HG03520 (cell line): ENCODE measurements around the gene FGD5.

Source experiments
- ATAC-seq: cut with Tn5 transposase; IDR thresholded peaks from one replicate; pipeline ENCODE4 v1.9.1; 2021; ENCODE audit warnings: mild to moderate bottlenecking, moderate library complexity; ENCODE audit not compliant: unreplicated experiment

Gene FGD5

DNA sequence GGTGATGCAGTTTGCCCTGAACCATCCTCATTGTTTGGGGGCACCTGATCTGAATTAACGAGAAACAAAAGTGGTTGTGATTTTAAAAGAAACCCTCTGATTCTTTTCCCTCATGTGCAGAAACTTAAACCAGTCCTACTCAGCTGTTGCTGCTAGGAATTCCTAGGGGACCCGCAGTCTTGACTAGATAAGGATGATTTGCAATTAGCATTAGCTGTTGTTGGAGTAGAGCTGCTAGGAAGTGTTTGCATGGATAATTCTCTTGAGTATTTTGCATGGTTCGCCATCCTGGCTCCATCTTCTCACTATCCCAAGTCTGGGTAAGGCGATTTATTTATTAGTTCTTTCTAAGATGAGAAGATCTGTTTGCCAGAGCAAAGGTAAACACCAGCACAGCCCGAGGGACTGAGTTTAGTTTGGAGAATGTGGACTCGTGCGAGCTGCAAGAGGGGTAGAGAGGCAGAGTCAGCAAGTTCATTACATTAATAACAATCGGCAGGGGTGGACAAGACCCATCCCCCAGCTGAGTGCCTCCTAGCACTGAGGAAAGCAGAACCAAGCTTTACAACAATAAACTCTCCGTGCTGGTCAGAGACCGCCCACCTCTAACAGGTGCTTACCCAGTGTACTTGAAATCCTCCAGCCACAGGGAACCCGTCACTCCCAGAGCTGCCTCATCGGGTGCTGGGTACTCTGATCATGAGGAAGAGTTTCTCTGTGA is 4.1 kb downstream of the FGD5 start:
- ATAC-seq = no peak

GRCh38 chr3:14823393-14823792 is 4.6 kb downstream of the FGD5 start:
- ATAC-seq = no peak

- ATAC-seq = no peak
Observed at GRCh38 chr3:14823910-14824629, 5.3 kb downstream of the FGD5 start.

DNA sequence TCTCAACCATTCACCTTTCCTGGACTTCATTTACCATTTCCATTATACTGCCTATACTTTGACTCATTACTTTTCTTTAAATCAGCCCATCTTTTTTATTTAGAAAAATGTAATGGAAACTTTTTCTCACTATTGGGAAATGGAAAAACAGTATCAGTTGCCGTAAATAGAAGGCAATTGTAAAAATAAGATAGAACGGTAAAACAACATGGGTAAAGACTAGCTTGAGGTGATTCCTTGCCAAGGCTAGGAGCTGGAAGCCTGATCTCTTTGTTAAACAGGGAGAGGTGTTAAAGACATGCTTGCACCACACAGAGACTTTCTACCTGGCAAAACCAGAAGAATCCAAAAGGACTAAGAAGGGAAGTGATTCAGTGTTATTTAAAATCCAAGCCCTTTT is 5.9 kb downstream of the FGD5 start:
- no peak for ATAC-seq

- no peak for ATAC-seq
Observed at GRCh38 chr3:14826069-14826468, 7.3 kb downstream of the FGD5 start.

GRCh38 chr3:14827776-14828175 is 9.0 kb downstream of the FGD5 start:
- ATAC-seq = no peak

- no peak for ATAC-seq
Observed at GRCh38 chr3:14829811-14830210, 11.0 kb downstream of the FGD5 start.

GRCh38 chr3:14831916-14832450 is 13.2 kb downstream of the FGD5 start:
- ATAC-seq = no peak

GRCh38 chr3:14832975-14833722 is 14.4 kb downstream of the FGD5 start:
- ATAC-seq = no peak

DNA sequence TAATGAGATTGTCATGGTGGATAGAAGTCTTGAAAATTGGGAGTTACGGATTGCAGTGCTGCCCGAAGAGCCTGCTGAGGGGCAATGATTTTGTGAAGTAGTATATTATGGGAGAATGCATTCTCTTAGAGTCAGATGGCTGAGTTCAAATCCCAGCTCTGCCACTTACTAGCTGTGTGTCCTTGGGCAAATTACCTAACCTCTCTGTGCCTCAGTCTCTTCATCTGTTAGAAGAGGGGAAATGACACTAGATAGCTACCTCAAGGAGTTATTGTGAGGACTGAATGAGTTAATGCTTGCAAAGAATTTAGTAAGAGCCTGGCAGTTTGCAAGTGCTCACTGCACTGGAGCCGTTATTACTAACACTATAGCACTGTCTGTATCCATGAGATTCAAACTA is 15.4 kb downstream of the FGD5 start:
- ATAC-seq = no peak

GRCh38 chr3:14834807-14835466 is 16.2 kb downstream of the FGD5 start:
- no peak for ATAC-seq

DNA sequence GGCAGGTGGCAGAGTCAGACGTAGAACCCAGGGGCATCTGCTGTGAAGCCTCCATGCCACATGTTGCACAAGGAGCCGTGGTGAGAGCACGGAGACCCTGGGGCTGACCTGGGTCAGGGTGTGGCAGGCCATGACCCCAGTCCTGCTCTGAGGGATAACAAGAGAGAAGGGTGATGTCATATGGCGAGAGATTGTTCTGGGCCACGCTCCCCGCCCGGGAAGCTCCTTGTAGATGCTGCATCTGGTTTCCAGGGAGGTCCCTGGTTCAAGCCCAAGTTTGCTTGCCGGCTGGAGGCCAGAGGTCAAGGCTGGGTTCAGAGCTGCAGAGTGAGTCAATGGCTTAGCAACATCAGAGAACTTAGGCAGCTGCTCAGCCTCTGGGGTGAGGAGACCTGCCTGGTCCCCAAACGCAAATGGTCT is 17.3 kb downstream of the FGD5 start:
- ATAC-seq = no peak

GRCh38 chr3:14837186-14837877 is 18.6 kb downstream of the FGD5 start:
- no peak for ATAC-seq

DNA sequence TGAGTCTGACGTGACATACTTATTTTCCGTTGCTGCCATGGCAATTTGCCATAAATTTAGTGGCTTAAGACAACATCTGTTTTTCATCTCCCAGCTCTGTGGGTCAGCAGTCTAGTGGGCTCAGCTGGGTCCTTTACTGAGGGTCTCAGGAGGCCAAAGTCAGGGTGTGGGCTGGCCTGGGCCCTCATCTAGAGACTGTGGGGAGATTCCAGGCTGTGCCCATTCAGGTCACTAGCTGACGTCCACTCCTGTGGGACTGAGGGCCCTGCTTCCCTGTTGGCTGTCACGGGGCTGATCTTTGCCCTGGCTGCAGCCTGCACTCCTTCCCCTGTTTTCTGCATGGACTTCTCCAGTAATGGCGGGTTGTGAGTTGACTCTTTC is 19.1 kb downstream of the FGD5 start:
- no peak for ATAC-seq

- no peak for ATAC-seq
Observed at GRCh38 chr3:14839236-14839635, 20.5 kb downstream of the FGD5 start.

GRCh38 chr3:14841836-14842235 is 23.1 kb downstream of the FGD5 start:
- ATAC-seq = no peak

GRCh38 chr3:14842277-14842676 is 23.5 kb downstream of the FGD5 start:
- ATAC-seq = no peak

DNA sequence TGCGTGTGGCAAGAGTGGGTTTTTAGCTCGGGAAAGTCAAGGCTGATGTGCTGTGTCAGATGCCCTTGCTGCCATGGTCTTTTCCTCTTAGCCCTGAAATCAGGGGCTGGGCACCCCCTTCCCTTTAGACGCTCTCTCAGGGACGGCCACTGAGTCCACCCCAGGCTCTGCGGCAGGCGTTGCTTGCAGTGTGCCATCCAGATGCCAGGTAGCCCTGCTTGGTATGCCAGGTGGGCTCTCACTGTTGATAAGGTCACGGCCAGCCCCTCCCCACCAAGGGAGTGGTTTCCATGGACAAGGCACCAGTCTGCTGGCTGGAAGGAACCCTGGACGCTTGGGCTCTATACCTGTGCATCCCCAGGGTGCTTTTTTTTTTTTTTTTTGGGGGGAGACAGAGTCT is 24.6 kb downstream of the FGD5 start:
- ATAC-seq = no peak

GRCh38 chr3:14844386-14845170 is 25.8 kb downstream of the FGD5 start:
- no peak for ATAC-seq

DNA sequence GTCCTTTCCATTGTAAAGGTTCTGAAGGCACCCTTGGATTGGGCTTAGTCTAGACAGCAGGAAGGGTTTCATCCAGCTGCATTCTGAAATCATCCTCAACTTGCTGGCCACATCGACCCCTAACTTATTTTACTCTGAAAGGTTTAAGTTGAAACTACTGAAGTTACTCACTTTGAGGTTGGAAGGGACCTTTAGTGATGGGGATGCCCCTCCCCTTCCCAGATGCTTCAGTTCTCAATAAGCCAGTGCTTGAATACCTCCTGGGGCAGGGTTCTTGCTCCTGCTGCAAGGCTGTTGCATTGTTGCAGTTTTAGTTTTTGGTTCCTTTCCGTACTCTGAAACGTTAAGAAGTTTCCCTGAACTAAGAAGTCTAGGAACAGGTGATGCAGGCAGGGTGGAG is 26.4 kb downstream of the FGD5 start:
- no peak for ATAC-seq
